ENCODE results near the gene NTPCR.

The NTPCR gene

DNA sequence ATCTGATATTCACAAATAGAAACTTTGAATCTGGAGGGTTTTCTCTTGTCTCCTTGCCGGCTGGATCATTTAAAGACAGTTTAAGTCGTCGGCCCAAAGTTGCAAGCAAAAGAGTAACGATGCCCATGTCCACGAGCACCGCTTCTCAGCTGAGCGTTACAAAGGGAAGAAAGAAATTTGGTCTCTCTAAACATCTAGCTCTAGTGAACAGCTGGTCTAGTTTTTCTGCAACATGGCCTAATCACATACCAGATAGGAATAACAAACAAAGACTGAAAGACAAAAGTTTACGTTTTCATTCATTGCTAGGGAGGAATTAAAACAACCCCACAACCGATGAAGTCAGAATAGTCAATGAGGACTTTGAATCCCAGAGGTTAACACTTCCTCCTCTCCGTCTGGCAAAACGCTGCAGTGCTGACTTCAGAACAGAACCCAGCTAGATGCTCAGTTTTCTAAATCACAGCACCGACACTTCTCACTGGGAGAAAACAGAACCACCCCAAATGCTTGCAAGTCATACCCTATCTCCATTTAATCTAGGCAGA, 69.4 kb downstream of the NTPCR start:
- no peak for DNase-seq

DNA sequence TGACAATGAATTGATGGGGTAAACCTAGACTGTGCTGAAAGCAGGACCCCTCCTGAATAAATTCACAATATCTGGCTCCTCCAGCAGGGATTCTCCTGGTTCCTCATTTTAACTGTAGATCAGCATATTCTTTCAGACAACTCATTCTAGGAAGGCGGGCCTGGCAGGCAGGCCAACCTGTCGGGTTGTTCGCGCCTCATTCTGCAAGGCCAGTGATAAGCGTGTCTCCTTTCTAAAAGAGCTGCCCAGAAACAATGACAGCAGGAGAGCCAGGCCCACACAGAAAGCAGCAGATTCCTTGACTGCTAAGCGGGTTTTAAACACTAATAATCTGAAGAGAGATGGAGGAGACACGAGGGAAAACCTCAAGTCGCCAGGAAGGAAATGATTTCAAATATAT, 70.0 kb downstream of the NTPCR start:
- DNase-seq: no peak

- DNase-seq: no peak
Observed at GRCh38 chr1:233022246-233022645, 71.8 kb downstream of the NTPCR start.

GRCh38 chr1:233024199-233024598, 73.8 kb downstream of the NTPCR start:
- DNase-seq: no peak

DNA sequence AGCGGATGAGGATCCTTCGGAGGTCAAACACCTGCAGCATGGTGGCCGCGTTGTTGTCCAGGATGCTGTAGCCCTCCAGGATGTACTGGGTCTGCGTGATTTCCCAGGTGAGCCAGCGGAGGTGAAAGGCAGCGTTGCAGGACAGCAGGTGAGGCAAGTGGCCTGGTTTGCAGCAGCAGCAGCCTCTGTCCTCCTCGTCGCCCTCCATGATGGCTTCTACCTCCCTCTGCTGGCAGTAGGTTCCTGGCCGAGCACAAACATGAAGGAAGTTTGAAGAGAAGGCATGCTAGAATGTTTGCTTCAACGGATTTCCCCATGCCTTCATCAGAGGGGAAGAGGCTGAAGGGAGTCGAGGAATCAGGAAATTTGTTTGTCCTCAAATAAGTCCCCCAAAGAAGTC, 74.7 kb downstream of the NTPCR start:
- DNase-seq: no peak

- DNase-seq: no peak
Observed at GRCh38 chr1:233025567-233025966, 75.2 kb downstream of the NTPCR start.

GRCh38 chr1:233027046-233027445, 76.6 kb downstream of the NTPCR start:
- no peak for DNase-seq

GRCh38 chr1:233031521-233031920, 81.1 kb downstream of the NTPCR start:
- DNase-seq: no peak

DNA sequence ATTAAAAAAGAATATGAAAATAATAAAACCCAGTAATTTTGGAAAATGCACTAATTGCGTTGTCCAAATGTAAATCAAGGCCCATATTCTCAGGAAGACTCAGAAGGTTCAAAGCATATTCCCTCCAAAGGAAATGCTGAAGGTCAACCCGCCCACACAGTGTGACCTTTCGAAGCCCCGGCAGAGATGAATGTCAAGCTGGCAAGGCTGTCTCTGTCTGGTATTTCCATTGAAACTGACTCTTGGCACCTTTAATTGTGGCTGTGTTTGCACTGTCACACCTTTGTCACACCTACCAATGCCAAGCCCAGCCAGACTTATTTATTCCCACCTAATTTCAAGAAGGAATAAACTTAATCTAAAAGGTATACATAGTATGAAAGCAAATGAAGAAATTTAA, 82.5 kb downstream of the NTPCR start:
- DNase-seq: no peak

DNA sequence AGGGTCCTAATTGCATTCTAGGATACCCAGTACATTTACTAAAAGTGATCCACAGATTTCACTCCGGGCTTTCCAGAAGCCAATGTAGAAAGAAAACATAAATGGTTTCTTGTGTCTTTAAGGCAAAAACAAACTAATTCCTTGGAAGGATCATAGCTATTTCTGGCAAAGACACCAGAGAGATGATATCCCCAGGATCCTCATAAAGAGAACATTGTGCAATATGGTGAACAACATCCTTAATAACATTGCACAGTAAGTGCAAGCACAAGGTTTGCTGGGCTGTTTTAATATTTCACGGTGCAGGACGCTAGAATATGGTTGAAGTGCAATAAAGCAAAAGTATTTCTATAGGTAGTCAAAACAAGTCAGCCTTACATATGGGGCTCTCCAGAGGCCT, 83.0 kb downstream of the NTPCR start:
- DNase-seq: no peak
